CD4-positive, alpha-beta T cell treated with Interleukin-17A for 1 hour (primary cell): ENCODE measurements around the gene SNX11.

Experiments used
- DNase-seq: peaks from one replicate; pipeline ENCODE4 v3.0.0-alpha.2; 2020

The SNX11 gene

GRCh38 chr17:48162946-48163506 is 55.5 kb downstream of the SNX11 start:
- DNase-seq, result no peak

GRCh38 chr17:48163809-48164208 is 56.2 kb downstream of the SNX11 start:
- DNase-seq, result no peak

- DNase-seq, result no peak
Measured at GRCh38 chr17:48169926-48170325, 62.4 kb downstream of the SNX11 start.
